Measurements from ENCODE around the gene BMPR1B.

DNA sequence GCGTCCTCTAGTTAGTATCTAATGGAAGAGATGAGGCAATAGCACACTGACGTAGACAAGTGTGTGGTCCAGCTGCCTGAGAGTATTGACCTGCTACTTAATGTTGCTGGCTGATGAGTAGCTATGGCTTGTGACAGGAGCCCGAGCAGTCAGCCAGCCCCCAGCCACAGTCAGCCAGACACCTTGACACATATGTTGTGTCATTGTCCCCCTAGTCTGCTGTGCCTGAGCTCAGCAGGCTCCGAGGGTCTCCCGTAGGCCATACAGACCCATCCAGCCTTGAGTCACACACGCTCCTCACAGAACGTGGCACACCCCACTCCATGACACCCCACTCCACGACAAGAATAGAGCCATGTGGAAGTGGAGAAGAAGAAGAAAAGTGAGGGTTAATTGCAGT is 428.9 kb downstream of the BMPR1B start:
- no peak for TF ChIP-seq POLR2A (IDR thresholded peaks at IDR 0.05; ENCODE audit: low read depth, low read length)
- no peak for TF ChIP-seq POLR2AphosphoS5 (IDR thresholded peaks at IDR 0.05; ENCODE audit: low read depth, low read length)
- TF ChIP-seq TAF1 (IDR thresholded peaks at IDR 0.05; ENCODE audit: borderline replicate concordance, low read depth, low read length), result no peak

Measured in GM12892 (cell line).